Stomach smooth muscle (tissue), 2 donors: ENCODE data around the gene HAVCR2.

Experiments used
- H3K27ac ChIP-seq: one replicate; pipeline ENCODE4 v1.7.0; 2013; ENCODE audit warnings: mild to moderate bottlenecking, low read length, inconsistent platforms
- H3K27me3 ChIP-seq, 2 donors: one replicate each; pipeline ENCODE4 v1.7.0; 2013; ENCODE audit warnings: low read length in 2 of 2; ENCODE audit not compliant: insufficient read depth in 2 of 2, control insufficient read depth in 1 of 2
- H3K36me3 ChIP-seq, 2 donors: one replicate each; pipeline ENCODE4 v1.7.0; 2013; ENCODE audit warnings: low read length in 2 of 2; ENCODE audit not compliant: control insufficient read depth in 2 of 2, insufficient read depth in 2 of 2
- H3K4me1 ChIP-seq: one replicate; pipeline ENCODE4 v1.7.0; 2013; ENCODE audit warnings: low read length; ENCODE audit not compliant: control insufficient read depth, insufficient read depth
- H3K4me3 ChIP-seq, 2 donors: one replicate each; pipeline ENCODE4 v1.7.0; 2013; ENCODE audit warnings: low read length in 2 of 2
- H3K9ac ChIP-seq, 2 donors: one replicate each; pipeline ENCODE4 v1.7.0; 2013; ENCODE audit warnings: low read length in 2 of 2, mild to moderate bottlenecking in 1 of 2
- H3K9me3 ChIP-seq, 2 donors: one replicate each; pipeline ENCODE4 v1.7.0; 2013; ENCODE audit warnings: low read length in 2 of 2; ENCODE audit not compliant: control insufficient read depth in 2 of 2
- donor health status: healthy.
- donor health status: Pancreatic carcinoma.

HAVCR2 gene

GRCh38 chr5:157086751-157087359 lies 22.0 kb downstream of the HAVCR2 start:
- no peaks in the 10 kb centered on the region for H3K27me3 ChIP-seq
- no peaks in the 10 kb centered on the region for H3K9me3 ChIP-seq
- H3K9ac ChIP-seq: no peak overlapping the region
- no peaks in the 10 kb centered on the region for H3K36me3 ChIP-seq
- H3K4me3 ChIP-seq: no peak overlapping the region
- no peak overlapping the region for H3K27ac ChIP-seq
- H3K4me1 ChIP-seq: no peaks in the 10 kb centered on the region

GRCh38 chr5:157085930-157086329 lies 22.9 kb downstream of the HAVCR2 start:
- Histone ChIP-seq H3K9me3 (no peaks in the 10 kb centered on the region), H3K27ac (no peak overlapping the region)

GRCh38 chr5:157080286-157080685 lies 28.6 kb downstream of the HAVCR2 start:
- Histone ChIP-seq H3K4me1 (no peaks in the 10 kb centered on the region), H3K4me3 (no peak overlapping the region), H3K27ac (no peak overlapping the region), H3K9ac (no peak overlapping the region), H3K27me3 (no peaks in the 10 kb centered on the region), H3K36me3 (no peaks in the 10 kb centered on the region), H3K9me3 (no peaks in the 10 kb centered on the region)

More at GRCh38 chr5:157085930-157086329, 22.9 kb downstream of the HAVCR2 start:
- Histone ChIP-seq H3K9ac (no peak overlapping the region), H3K4me1 (no peaks in the 10 kb centered on the region), H3K27me3 (no peaks in the 10 kb centered on the region), H3K36me3 (no peaks in the 10 kb centered on the region), H3K4me3 (no peak overlapping the region)

- H3K36me3 ChIP-seq: no peaks in the 10 kb centered on the region
- H3K27me3 ChIP-seq: no peaks in the 10 kb centered on the region
- no peak overlapping the region for H3K4me3 ChIP-seq
- no peaks in the 10 kb centered on the region for H3K4me1 ChIP-seq
- H3K27ac ChIP-seq: no peak overlapping the region
- H3K9ac ChIP-seq: no peak overlapping the region
- no peaks in the 10 kb centered on the region for H3K9me3 ChIP-seq
These were observed 32.3 kb downstream of the HAVCR2 start for GRCh38 chr5:157076558-157076957.

- Histone ChIP-seq H3K4me1 (no peaks in the 10 kb centered on the region), H3K27ac (no peak overlapping the region), H3K36me3 (no peaks in the 10 kb centered on the region), H3K9ac (no peak overlapping the region), H3K27me3 (no peaks in the 10 kb centered on the region), H3K9me3 (no peaks in the 10 kb centered on the region), H3K4me3 (no peak overlapping the region)
These were observed 36.3 kb downstream of the HAVCR2 start for GRCh38 chr5:157072508-157072907.

- no peak overlapping the region for H3K4me3 ChIP-seq
These were observed 38.9 kb downstream of the HAVCR2 start for GRCh38 chr5:157069949-157070348.

GRCh38 chr5:157068785-157069184 lies 40.1 kb downstream of the HAVCR2 start:
- no peaks in the 10 kb centered on the region for H3K27me3 ChIP-seq
- H3K9ac ChIP-seq: no peak overlapping the region
- no peaks in the 10 kb centered on the region for H3K9me3 ChIP-seq
- no peak overlapping the region for H3K4me3 ChIP-seq
- no peaks in the 10 kb centered on the region for H3K36me3 ChIP-seq
- H3K4me1 ChIP-seq: no peaks in the 10 kb centered on the region
- H3K27ac ChIP-seq: no peak overlapping the region

More at GRCh38 chr5:157069949-157070348, 38.9 kb downstream of the HAVCR2 start:
- Histone ChIP-seq H3K4me1 (no peaks in the 10 kb centered on the region), H3K27me3 (no peaks in the 10 kb centered on the region), H3K9me3 (no peaks in the 10 kb centered on the region), H3K27ac (no peak overlapping the region), H3K9ac (no peak overlapping the region), H3K36me3 (no peaks in the 10 kb centered on the region)

GRCh38 chr5:157068339-157068738 lies 40.5 kb downstream of the HAVCR2 start:
- Histone ChIP-seq H3K4me1 (no peaks in the 10 kb centered on the region), H3K4me3 (no peak overlapping the region), H3K9ac (no peak overlapping the region), H3K36me3 (no peaks in the 10 kb centered on the region), H3K27me3 (no peaks in the 10 kb centered on the region), H3K9me3 (no peaks in the 10 kb centered on the region), H3K27ac (no peak overlapping the region)

GRCh38 chr5:157067005-157067404 lies 41.8 kb downstream of the HAVCR2 start:
- H3K27ac ChIP-seq: no peak overlapping the region
- H3K27me3 ChIP-seq: no peaks in the 10 kb centered on the region
- H3K4me1 ChIP-seq: no peaks in the 10 kb centered on the region

GRCh38 chr5:157066080-157066479 lies 42.8 kb downstream of the HAVCR2 start:
- Histone ChIP-seq H3K9me3 (no peaks in the 10 kb centered on the region), H3K4me1 (no peaks in the 10 kb centered on the region), H3K27ac (no peak overlapping the region), H3K27me3 (no peaks in the 10 kb centered on the region), H3K4me3 (no peak overlapping the region), H3K9ac (no peak overlapping the region), H3K36me3 (no peaks in the 10 kb centered on the region)

More at GRCh38 chr5:157067005-157067404, 41.8 kb downstream of the HAVCR2 start:
- Histone ChIP-seq H3K9ac (no peak overlapping the region), H3K9me3 (no peaks in the 10 kb centered on the region), H3K36me3 (no peaks in the 10 kb centered on the region), H3K4me3 (no peak overlapping the region)

GRCh38 chr5:157063776-157064430 lies 44.9 kb downstream of the HAVCR2 start:
- Histone ChIP-seq H3K27me3 (no peaks in the 10 kb centered on the region), H3K4me3 (no peak overlapping the region), H3K9me3 (no peaks in the 10 kb centered on the region), H3K27ac (no peak overlapping the region), H3K36me3 (no peaks in the 10 kb centered on the region), H3K4me1 (no peaks in the 10 kb centered on the region), H3K9ac (no peak overlapping the region)
